WI38 (cell line): ENCODE data around the gene PRRG2.
A peak's percentile ranks its signal among the peaks of the same experiment; 100 is the strongest.

Experiments used
- H3K4me3 ChIP-seq: 2 replicates; pipeline ENCODE4 v1.5.1; 2011; ENCODE audit warnings: low read depth, mild to moderate bottlenecking, control low read depth, low read length
- TF ChIP-seq, protein P1 (sequence below): IDR thresholded peaks from 2 replicates; pipeline ENCODE4 v1.5.1; 2012; ENCODE audit warnings: low read depth, mild to moderate bottlenecking, control low read depth, low read length

The PRRG2 gene

DNA sequence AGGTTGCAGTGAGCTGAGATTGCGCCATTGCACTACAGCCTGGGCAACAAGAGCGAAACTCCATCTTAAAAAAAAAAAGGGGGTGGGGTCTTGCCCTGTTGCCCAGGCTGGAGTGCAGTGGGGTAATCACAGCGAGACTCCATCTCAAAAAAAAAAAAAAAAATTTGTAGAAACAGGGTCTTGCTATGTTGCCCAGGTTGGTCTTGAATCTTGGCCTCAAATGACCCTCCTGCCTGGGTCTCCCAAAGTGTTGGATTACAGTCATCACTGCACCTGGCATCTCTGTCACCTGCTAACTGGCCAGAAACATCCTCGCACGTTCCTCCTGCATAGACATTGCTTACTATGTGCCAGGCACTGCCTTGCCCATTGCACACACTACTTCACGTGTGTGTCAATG, 39.2 kb upstream of the PRRG2 start:
- TF ChIP-seq, protein P1, sequence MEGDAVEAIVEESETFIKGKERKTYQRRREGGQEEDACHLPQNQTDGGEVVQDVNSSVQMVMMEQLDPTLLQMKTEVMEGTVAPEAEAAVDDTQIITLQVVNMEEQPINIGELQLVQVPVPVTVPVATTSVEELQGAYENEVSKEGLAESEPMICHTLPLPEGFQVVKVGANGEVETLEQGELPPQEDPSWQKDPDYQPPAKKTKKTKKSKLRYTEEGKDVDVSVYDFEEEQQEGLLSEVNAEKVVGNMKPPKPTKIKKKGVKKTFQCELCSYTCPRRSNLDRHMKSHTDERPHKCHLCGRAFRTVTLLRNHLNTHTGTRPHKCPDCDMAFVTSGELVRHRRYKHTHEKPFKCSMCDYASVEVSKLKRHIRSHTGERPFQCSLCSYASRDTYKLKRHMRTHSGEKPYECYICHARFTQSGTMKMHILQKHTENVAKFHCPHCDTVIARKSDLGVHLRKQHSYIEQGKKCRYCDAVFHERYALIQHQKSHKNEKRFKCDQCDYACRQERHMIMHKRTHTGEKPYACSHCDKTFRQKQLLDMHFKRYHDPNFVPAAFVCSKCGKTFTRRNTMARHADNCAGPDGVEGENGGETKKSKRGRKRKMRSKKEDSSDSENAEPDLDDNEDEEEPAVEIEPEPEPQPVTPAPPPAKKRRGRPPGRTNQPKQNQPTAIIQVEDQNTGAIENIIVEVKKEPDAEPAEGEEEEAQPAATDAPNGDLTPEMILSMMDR, result no peak
- no peak overlapping the region for H3K4me3 ChIP-seq

DNA sequence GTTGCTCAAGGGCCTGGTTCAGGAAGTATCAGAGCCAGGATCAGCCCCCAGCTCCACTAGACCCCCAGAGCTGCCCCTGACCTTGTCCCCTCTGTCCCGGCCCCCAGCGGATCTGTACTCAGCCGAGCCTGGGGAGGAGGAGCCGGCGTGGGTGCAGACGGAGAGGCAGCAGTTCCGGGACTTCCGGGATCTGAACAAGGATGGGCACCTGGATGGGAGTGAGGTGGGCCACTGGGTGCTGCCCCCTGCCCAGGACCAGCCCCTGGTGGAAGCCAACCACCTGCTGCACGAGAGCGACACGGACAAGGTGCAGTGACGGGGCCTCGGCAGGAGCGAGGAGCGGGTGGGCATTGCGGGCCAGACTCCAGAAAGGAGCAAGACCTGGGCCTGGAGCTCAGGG, 38.7 kb upstream of the PRRG2 start:
- TF ChIP-seq, protein P1, result no peak
- no peak overlapping the region for H3K4me3 ChIP-seq

DNA sequence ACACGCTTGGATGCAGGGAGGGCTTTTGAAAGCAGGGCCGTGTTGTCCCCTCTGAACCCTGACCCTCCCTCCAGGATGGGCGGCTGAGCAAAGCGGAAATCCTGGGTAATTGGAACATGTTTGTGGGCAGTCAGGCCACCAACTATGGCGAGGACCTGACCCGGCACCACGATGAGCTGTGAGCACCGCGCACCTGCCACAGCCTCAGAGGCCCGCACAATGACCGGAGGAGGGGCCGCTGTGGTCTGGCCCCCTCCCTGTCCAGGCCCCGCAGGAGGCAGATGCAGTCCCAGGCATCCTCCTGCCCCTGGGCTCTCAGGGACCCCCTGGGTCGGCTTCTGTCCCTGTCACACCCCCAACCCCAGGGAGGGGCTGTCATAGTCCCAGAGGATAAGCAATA, 38.1 kb upstream of the PRRG2 start:
- TF ChIP-seq, protein P1, result no peak
- H3K4me3 ChIP-seq, result no peak overlapping the region

DNA sequence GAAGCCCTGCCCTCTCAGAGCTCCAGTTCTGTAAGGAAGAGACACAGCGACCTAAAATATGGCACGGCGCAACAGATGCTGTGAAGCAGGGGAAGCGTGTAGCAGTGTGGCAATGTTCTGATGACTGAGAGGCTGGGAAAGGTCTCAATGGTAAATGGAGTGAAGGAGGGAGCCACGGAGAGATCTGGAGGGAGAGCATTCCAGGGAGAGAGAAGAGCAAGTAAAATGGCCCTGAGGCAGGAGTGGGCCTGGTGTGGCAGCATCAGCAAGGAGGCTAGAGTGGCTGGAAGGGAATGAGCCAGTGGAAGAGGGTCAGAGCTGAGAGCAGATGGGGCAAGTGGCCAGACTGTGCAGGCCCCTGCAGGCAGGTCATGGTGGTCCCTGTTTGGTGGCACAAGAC, 37.0 kb upstream of the PRRG2 start:
- TF ChIP-seq, protein P1, result no peak
- H3K4me3 ChIP-seq, result no peak overlapping the region

DNA sequence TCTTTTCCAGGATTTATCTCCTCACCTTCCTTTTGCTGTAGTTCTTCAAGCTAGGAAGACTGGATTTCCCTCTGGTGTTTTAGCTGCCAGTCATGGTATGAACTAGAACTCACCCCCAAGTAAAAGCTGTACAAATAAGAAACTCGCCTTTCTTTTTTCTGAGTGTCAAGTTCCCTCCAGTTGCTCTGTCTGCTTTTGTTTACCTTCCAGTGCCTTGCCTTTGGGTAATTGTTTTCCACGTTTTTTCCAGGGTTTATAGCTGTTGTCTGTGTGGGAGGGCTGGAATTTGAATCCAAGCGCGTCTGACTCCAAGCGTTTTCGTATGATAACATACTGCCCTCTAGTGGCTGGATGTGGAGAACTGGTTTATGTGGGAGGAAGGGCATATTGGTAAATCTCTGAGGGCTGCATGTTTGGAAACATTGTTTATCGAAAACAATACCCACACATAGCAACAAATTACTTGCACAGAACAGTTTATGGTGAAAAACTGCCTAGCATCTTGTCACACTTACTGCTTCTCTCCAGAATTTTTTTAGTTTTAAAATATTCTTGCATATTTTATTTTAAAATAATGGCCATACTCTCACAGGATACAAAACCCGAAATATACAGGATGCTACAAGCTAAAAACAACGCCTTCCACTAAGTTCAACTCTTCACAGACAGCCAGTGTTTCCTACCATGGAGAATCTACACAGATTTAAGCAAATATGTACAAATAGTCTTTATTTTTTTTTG, 34.1 kb upstream of the PRRG2 start:
- no peak overlapping the region for H3K4me3 ChIP-seq
- TF ChIP-seq, protein P1, result peak; percentile 55

DNA sequence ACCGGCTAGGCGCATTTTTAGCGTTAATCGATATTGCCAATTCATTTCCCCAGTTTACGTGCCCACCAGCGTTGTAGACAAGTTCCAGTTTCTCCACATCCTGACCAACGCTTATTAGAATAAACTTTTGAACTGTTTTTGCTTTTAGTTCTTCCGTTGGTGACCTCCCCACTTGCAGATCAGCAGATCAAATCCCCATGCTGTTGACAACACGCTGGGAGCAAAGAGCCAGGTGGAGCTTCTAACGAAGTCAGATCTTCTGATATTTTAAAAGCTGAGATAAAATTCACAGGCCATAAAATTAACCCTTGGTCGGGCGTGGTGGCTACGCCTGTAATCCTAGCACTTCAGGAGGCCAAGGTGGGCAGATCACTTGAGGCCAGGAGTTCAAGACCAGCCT, 32.1 kb upstream of the PRRG2 start:
- TF ChIP-seq, protein P1, result no peak
- H3K4me3 ChIP-seq, result no peak overlapping the region

DNA sequence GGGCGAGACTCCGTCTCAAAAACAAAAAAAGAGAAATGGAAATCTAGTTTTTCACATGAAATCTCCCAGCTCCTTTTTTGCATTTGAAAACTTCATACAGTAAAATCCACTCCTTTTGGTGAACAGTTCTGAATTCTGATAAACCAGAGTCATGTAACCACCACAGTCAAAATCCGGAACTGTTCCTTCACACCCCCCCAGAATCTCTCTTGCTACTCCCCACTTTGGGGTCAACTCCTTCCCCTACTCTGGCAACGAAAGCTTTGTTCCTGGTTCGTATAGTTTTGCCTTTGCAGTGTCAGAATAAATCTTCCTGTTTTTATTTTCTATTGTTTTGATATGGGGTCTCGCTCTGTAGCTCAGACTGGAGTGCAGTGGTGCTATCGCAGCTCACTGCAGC, 29.6 kb upstream of the PRRG2 start:
- no peak overlapping the region for H3K4me3 ChIP-seq
- TF ChIP-seq, protein P1, result no peak
